Urothelium cell line (cell line): ENCODE results near the gene SIX5.
"Not testable (repeated sequence)": the region's sequence is repeated elsewhere in the genome, so short reads cannot be mapped to it uniquely, and the experiment has no call there.

ENCODE experiments used
- DNase-seq: peaks from one replicate; pipeline ENCODE4 v3.0.0; 2011; ENCODE audit warnings: low spot score, mixed read lengths
- FAIRE-seq: peaks from 2 replicates; lab custom pipeline; 2011; peaks lifted over from hg19 to GRCh38; lab: Jason Lieb, UNC

Gene SIX5

DNA sequence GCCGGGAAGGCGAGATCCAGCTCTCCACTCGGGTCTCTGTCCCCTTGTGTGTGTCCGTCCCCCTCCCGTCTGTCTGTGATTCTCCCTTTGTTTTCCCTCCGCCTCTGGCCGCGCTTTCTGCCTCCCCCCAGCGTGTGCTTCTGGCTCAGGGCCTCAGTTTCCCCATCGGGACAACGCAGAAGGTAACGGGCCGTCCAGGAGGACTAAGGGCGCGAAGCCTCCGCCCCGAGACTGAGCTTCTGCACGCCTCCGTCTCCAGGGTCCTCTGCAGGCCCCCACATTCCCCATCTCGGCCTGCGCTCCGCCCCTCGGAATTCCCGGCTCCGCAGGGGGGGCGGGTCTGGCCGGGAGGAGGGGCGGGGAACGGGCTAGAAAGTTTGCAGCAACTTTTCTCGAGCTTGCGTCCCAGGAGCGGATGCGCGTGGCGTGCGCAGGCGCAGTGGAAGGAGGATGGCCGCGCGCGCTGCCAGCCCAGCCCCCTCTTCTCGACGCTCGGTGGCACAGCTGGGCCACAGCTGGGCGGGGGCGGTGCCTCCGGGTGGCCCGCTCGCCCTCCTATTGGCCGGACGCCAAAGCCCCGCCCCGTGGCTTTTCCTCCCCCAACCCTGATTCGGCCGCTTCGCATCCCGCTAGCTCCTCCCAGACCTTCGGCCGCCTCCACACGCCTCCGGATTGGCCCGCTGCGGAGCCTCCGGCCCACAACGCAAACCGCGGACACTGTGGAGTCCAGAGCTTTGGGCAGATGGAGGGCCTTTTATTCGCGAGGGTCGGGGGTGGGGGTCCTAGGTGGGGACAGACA lies at the start of gene SIX5:
TSS of gene SIX5 (minus strand) at position 269 of the 799 bp plus-strand sequence. CDS start 408 bp downstream, outside the sequence.
- FAIRE-seq (peak; percentile 82), DNase-seq (peak; percentile 98)

DNA sequence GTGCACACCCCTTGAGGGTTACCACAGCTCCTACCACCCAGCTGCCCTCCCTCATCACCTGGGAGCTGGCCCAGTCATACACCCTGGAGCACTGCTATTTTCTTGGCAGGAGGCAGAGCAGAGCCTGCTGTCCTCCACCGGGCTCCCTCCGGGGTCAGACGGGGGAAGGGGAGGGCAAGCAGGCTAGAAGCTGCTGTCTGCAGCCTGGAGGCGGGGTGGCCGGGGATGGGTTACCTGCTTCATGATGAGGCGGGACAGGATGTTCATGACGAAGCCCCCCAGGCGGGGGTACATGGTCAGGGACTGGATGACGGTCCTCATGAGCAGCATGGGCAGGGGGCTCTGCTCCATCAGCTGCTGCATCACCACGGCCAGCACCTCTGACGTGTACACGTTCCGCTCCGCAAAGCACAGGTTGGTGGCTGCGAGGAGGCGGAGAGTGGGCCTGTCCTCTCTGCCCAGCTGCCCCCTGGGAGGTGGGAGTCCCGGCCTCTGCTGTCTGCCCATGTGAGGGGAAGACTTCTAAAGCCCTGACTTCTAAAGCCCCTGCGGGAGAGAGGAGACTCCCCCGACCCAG lies 48.8 kb upstream of the SIX5 start:
- DNase-seq (peak; percentile 17), FAIRE-seq (no peak)

DNA sequence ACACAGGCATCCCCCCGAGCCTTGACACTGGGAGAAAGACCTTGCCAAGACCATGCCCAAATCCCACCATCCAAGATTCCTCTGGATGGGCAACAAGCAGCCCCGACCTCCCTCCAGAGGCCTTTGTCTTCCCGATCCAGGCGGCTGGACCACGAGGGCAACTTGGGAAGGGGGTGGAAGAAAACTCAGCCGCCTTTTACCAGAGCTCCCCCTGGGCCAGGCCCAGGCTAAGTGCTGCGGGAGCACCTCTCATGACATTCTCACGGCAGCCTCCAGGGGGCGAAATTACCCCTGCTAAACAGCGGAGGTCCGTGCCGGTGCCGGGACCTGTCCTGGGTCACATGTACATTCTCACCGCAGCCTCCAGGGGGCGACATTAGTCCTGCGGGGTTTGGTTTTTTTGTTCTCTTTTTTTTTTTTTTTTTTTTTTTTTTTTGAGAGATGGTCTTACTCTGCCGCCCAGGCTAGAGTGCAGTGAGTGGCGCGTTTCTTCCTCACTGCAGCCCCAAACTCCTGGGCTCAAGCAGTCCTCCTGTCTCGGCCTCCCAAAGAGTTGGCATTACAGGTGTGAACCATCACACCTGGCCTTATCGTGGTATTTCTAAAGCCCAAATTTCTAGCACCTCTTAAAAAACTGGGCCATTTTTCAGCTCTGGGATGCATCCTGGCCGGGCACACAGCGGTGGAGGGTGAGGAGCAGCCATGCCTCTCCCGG lies 48.1 kb upstream of the SIX5 start:
- peak; percentile 96 for FAIRE-seq

GRCh38 chr19:45816236-45817009 lies 47.4 kb upstream of the SIX5 start:
- FAIRE-seq: no peak
- no peak for DNase-seq

More for the DNA sequence above, 48.1 kb upstream of the SIX5 start:
- DNase-seq: peak; percentile 98

DNA sequence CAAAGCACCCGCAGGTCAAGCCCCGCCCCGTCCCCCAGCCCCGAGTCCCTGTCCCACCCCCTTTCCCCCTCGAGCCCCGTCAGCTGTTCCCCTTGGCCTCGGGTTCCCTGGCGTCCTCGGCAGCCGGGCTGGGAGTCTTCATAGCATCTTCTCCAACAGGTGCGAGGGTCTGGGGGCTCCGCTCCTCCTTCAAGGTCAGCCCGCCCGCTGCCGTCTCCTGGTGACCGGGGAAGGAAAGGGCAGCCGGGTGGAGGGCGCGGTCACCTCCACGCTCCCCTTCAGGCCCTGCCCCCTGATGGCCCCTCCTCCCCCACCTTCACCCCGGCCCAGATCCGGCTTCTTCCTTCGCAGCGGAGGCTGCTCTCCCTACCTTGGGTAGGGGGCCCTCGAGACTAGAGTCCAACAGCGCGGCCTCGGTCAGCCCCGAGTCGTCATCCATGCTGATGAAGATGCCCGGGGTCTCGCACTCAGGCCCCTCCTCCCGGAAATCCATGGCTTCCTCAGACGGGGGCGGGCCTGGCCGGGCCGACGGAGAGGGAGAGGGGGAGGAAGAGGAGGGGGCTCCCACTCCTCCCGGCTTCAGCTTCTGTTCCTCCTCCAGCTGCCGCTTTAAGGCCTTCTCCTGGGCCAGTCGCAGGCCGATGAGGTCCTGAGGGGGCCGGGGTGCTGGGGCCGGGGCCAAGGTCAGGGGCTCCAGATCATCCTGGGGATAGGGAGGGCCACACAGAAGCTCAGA lies 46.6 kb upstream of the SIX5 start:
- no peak for FAIRE-seq
- no peak for DNase-seq

DNA sequence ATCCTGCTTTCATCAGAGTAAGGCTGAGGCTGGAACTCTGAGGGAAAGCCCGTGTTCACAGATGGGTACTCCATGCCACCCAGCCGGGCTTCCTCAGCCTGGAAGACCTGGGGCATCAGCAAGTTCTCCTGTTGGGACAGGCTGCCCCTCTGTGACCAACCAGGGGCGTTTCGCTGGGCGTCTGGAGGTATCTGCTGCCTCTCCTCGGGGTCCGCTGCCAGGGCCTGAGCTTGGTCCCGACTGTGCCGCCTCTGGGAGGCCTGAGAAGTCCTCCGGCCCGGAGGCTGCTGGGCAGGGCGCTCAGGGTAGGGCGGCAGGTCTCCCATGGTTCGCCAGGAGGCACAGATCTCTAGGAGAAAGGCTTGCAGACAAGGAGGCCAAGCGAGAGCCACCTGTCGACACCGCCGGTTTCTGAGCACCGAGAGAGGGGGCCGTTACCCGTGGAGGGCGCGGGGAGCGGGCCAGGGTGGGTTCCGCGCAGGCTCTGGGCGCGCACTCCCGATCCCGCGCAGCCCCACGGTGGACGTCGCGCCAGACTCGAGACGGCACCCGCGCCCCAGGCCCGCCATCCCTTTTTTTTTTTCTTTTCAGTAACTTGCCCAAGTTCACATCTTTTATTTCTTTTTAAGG lies 45.9 kb upstream of the SIX5 start, which contains the start of gene RSPH6A:
TSS of gene RSPH6A (minus strand) at position 458 of the 630 bp plus-strand sequence. CDS start at position 326, 132 bp downstream.
- FAIRE-seq: no peak
- no peak for DNase-seq

DNA sequence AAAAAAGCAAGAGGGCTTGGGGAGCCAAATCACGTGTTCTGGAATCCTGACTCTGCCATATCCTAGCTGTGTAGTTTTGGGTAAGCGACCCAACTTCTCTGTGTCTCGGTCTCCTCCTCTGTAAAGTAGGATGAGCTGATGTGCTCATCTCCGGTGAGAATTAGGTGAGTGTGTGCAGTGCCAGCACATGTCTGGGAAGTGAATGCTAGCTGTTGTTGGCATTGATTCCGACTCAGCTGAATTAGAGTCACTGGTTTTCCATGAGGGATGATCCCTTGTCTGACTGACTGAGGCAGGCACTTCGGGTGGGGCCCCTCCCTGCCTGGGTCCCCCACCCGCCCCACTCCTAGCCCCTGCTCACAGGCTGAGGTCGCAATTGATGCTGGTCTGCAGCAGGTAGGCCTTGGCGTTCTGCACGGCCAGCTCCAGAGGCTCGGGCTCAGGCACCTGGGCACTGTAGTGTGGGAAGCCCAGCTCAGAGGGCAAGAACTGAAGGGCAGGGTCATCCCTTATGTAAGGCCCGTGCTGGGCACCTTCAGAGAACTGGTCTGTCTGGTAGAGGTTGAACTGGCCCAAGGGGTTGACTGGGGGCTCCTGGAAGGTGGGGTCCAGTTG lies 45.2 kb upstream of the SIX5 start:
- FAIRE-seq (no peak), DNase-seq (no peak)

GRCh38 chr19:45812297-45812696 lies 43.2 kb upstream of the SIX5 start:
- DNase-seq: no peak
- no peak for FAIRE-seq

DNA sequence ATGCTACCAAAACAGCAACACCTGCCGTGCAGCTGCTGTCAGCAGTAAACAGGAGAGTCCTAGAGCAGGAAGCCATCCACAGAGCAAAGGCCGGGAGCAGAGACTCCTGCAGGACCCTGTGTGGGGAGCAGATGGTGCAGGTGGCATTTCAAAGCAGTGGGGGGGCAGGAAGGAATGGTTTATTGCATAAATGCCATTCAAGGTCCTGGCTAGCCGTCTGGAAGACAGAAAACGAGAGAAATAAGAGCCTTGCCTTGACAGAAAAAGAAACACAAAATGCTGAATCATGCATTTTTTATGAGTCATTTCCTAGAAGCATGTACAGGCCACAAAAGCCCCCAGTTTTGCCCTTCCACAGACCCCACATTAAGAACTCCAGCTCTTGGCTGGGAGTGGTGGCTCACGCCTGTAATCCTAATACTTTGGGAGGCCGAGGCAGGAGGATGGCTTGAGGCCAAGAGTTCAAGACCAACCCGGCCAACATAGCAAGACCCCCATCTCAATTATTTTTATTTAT lies 40.6 kb upstream of the SIX5 start:
- peak; percentile 54 for DNase-seq
- no peak for FAIRE-seq

- FAIRE-seq: no peak
- DNase-seq: no peak
Measured at GRCh38 chr19:45805719-45806118, 36.7 kb upstream of the SIX5 start.

- DNase-seq: no peak
- FAIRE-seq: no peak
Measured at GRCh38 chr19:45804959-45805230, 35.8 kb upstream of the SIX5 start.

- FAIRE-seq: peak; percentile 84
- no peak for DNase-seq
Measured at GRCh38 chr19:45804140-45804958, 35.3 kb upstream of the SIX5 start.

DNA sequence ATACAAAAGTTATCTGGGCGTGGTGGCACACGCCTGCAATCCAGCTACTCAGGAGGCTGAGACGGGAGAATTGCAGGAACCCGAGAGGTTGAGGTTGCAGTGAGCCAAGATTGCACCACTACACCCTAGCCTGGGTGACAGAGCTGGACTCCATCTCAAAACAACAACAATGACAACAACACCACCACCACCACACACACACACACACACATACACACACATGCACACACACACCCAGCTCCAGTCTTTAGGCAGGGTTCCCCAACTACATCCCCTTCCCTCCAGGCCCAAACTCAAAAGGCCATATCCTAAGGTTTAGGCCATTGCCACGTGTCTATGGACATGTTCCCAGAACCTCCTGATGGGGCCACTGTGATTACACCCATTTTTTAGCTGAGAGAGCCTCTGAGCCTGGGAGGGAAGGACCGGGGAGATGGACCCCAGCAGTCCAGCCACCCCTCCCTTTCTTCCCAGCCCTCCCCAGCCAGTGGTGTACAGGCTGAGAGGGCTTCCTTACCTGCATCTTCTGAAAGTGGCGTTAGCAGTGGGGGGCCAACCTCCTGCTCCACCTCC lies 32.6 kb upstream of the SIX5 start:
- DNase-seq (no peak), FAIRE-seq (no peak)

DNA sequence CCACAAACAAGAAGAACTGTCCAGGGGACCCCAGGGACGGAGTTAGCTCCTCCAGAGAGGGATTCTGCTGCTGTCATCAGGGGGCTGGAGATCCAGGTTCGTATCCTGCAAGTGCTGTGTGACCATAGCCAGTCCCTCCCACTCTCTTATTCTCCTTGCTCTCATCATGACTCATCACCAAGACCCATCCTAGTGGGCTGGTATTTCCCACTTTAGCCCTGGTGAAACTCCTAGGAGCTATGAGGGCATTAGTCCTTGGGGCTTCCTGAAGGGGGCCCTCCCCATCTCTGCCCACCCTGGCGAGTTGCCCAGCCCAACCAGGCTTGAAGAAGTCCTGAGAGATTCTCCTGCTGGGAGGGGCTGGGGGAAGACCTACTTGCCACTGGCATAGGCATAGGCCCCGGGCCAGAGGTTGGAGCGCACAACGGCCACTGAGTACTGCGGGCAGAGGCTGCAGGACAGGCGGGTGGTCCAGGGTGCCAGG lies 31.1 kb upstream of the SIX5 start:
- DNase-seq: peak; percentile 49
- FAIRE-seq: no peak

- DNase-seq, FAIRE-seq: not testable (repeated sequence)
Measured at GRCh38 chr19:45799541-45799940, 30.5 kb upstream of the SIX5 start.

DNA sequence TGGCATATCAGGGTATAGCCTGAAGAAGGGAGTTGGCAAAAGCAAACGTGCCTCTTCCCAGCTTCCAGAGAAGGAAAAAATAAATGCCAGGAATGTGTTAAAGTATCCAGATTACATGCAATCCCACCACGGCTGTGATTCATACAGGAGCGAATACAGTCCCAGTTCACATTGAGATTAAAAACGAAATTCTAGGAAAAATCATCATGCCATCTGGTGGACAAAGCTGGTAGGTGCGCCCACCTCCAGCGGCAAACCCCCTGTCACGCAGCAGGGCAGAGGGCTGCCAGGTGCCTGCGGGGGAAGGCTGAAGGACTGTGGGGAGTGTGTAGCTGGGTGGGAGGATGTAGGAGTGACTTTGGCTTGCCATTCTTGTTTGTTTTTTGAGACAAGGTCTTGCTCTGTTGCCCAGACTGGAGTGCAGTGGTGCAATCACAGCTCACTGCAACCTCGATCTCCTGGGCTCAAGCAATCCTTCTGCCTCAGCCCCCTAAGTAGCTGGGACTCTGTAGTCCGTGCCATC lies 30.0 kb upstream of the SIX5 start:
- DNase-seq (peak; percentile 79), FAIRE-seq (peak; percentile 72)

DNA sequence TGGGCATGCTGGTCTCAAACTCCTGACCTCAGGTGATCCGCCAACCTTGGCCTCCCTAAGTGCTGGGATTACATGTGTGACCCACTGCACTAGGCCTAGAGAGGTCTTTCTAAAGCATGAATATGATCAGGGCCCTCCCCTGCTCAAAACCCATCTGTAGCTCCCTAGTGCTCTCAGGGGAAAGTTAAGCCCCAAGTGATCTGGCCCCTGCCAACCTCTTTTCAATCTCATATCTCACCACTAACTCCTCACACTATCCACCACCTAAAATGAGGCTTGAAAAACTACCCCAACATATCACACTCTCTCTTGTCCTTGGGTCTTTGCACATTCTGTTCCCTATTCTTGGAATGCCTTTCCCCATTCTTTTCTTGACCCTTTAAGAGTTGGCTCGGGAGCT lies 25.6 kb upstream of the SIX5 start:
- no peak for DNase-seq
- no peak for FAIRE-seq

DNA sequence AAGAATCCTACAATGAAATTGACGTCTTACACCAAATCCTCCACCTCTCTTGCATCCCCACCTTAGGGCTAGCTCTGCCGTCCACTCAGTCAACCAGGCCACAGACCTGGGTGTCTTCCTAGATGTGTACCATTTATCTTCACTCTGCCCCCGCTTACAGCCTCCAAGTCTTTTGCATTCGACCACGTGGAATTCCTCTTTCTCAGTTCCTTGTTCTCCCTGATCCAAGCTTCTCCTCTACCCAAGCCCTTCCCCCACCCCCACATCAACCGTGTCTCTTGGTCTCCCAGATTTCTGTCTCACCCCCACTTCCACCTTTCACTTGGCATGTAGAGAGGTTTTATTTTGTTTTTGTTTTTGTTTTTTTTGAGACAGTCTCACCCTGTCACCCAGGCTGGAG lies 24.8 kb upstream of the SIX5 start:
- FAIRE-seq (no peak), DNase-seq (no peak)
